B cell (primary cell): ENCODE results near the gene ERMARD.

Experiments used
- CTCF ChIP-seq: fragments of 200-600 bp; IDR thresholded peaks from one replicate; pipeline ENCODE4 v1.8.0; 2022; ENCODE audit warnings: antibody characterized with exemption, mild to moderate bottlenecking
- EZH2 ChIP-seq: IDR thresholded peaks from 2 replicates; pipeline ENCODE4 v1.6.1; 2012; ENCODE audit warnings: borderline replicate concordance, low read depth, mild to moderate bottlenecking, moderate library complexity, low read length; ENCODE audit not compliant: insufficient read depth, poor library complexity, severe bottlenecking

- TF ChIP-seq CTCF, result no peak
- no peak for TF ChIP-seq EZH2
Measured at GRCh38 chr6:169798764-169799473, 47.5 kb downstream of the ERMARD start.
